ENCODE measurements around the gene P2RX3. TPM values are rescaled to one million over a fixed set of nuclear protein-coding genes. Genes with fewer than 3 reads are reported as not detected.
"Not testable (repeated sequence)": the region's sequence is repeated elsewhere in the genome, so short reads cannot be mapped to it uniquely, and the experiment has no call there.

Gene P2RX3
- polyA plus RNA-seq (ENCODE audit: insufficient read length in 3 of 3), result under 1 TPM; 0.42 to 0.76 (median 0.76) TPM

DNA sequence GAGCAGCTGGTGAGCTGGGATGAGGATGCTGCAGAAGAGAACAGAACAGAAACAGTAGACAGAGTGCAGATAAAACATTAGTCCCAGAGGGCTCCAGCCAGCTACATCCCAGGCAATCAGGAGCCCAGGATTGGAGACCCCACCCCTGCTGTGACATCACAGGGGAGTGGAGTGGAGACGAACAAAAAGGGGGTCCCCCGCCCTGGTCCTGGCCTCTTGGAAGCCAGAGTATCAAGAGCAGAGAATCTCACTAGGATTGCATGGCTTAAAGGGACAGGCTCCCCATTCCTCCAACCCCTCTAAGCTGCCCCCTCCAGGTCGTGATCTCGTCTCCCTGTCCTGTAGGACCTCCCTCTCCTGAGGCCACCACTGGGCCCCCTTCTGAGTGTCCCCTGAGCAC is at the start of gene P2RX3:
Gene P2RX3, plus strand, starts transcription at position 211 of the 400 bp plus-strand sequence. CDS start 199 bp downstream, outside the sequence.
- no peak for DNase-seq (ENCODE audit: low read depth in 3 of 3, low spot score in 2 of 3)

DNA sequence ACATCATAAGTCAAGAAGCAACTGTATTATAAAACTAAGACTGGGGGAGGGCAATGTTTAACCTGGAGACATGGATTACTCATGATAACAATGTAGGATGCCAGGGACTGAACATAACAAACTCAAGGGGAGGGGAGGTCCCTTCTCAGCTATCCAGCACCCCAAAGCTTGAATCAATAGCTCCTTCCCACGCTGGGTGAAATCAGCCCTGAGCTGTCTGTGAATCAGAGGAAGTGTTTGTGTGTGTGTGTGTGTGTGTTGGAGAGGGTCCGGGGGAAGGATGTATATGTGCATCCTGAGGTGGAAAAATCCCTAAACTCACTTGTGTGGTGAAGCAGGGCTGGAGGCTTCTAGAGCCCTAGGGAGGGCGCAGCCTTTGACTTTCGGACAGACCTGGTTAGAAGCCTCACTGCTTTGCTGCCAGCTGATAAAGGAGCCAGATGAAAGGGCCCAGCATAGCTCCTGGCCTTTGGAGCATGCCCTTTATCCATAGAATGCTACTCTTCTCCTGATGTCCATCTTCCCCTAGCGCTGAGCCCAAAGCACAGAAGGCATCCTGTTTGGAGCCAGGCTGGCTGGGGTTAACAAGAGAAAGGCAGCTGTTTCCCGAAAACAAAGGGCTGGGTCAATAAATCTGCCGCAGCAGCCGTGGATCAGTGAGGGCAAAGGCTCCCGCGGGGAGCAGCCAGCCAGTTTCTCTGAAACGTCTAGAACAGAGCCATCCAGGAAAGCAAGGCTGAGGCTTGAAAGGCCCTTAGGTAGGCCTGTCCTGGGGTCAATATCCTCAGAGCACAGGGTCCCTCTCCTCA is 49.2 kb upstream of the P2RX3 start:
- no peak for DNase-seq (ENCODE audit: low read depth in 3 of 3, low spot score in 2 of 3)

- no peak for DNase-seq (ENCODE audit: low read depth in 3 of 3, low spot score in 2 of 3)
These were observed 47.9 kb upstream of the P2RX3 start for GRCh38 chr11:57290288-57290687.

- DNase-seq (ENCODE audit: low read depth in 3 of 3, low spot score in 2 of 3), result no peak
These were observed 43.7 kb upstream of the P2RX3 start for GRCh38 chr11:57294225-57295131.

GRCh38 chr11:57296205-57296604 is 41.9 kb upstream of the P2RX3 start:
- DNase-seq (ENCODE audit: low read depth in 3 of 3, low spot score in 2 of 3), result not testable (repeated sequence)

- no peak for DNase-seq (ENCODE audit: low read depth in 3 of 3, low spot score in 2 of 3)
These were observed 40.9 kb upstream of the P2RX3 start for GRCh38 chr11:57297221-57297620.

- no peak for DNase-seq (ENCODE audit: low read depth in 3 of 3, low spot score in 2 of 3)
These were observed 38.9 kb upstream of the P2RX3 start for GRCh38 chr11:57299150-57299737.

GRCh38 chr11:57300785-57301184 is 37.4 kb upstream of the P2RX3 start:
- no peak for DNase-seq (ENCODE audit: low read depth in 3 of 3, low spot score in 2 of 3)

DNA sequence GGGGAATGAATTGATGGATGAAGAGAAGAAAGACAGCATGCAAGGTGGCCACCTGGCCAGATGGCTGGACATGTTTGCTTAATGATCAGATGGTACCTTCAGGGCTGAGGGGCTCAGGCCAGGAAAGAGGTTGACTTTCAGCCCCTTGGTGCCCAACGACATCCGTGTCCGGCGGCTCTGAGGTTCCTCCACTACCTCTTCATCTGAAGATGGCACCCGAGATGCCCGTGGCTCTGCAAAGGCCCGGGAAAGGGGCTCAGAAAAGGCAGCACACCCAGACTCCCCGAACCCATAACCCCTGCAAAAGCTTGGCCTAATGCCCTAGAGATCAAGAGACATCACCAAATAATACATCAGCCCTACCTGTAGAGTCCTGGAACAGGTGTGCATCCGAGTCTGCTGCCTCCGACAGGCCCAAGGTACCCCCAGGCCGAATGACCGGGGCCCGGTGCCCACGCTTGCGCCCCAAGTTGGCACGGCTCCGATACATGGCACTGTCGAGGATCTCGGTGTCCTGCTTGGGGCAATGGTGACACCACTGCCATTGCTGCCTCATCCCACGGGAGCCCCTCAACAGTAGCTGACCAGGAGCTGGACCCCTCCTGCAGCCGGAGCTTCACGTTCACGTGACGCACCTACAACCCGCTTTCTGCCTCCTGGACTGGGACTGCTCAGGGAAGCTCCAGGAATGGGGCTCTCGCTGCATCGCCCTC is 36.3 kb upstream of the P2RX3 start:
- DNase-seq (ENCODE audit: low read depth in 3 of 3, low spot score in 2 of 3), result no peak

GRCh38 chr11:57302489-57302888 is 35.7 kb upstream of the P2RX3 start:
- no peak for DNase-seq (ENCODE audit: low read depth in 3 of 3, low spot score in 2 of 3)

DNA sequence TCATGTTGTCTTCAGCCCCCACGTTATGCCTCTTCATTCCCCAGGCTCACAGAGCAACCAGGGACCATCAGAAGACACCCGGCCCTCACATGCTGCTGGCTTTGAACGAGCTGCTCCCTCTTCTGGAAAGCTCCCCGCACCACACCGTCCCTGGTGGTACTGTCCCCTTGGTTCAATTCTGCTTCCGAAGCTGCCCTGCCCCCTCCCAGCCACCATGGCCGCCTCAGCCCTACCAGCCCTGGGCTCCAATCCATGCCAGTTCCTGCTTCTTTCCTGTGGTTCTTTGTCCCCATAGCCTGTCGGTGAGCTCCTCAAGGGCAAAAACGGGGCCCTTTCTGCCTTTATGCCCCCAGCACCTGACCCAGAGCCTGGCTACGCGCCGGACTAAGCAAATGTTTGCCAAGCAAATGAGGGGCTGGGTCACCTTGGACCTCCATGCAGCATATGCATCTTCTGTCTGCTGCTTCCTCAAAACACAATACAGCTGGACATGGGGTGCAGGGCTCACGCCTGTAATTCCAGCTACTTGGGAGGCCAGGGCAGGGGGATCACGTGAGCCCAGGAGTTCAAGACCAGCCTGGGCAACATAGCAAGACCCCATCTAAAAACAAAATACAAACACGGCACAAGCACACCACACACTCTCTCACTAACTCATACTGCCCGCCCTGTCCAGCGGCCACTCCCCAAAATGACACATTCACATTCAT is 34.7 kb upstream of the P2RX3 start:
- no peak for DNase-seq (ENCODE audit: low read depth in 3 of 3, low spot score in 2 of 3)

- DNase-seq (ENCODE audit: low read depth in 3 of 3, low spot score in 2 of 3), result no peak
These were observed 34.1 kb upstream of the P2RX3 start for GRCh38 chr11:57303990-57304579.

DNA sequence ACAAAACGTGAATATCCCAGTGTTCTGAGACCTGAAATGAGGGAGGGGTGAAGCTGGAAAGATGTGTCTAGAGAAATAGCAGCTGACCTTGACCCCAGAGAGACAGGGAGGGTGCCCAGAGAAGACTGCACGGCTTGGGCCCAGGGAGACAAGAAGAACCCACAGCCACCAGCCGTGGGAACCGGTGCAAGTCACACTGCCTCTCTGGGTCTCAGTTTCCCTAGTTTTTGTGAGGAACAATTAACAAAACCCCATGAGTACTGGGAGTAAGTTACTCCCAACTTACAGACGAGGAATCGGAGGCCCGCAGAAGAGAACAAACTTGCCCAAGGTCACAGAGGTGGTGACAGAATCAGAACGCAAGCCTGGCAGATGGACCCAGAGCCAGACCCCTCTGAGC is 32.6 kb upstream of the P2RX3 start:
- DNase-seq (ENCODE audit: low read depth in 3 of 3, low spot score in 2 of 3), result no peak

GRCh38 chr11:57306161-57306876 is 31.8 kb upstream of the P2RX3 start:
- no peak for DNase-seq (ENCODE audit: low read depth in 3 of 3, low spot score in 2 of 3)

- no peak for DNase-seq (ENCODE audit: low read depth in 3 of 3, low spot score in 2 of 3)
These were observed 31.1 kb upstream of the P2RX3 start for GRCh38 chr11:57306940-57307565.

- no peak for DNase-seq (ENCODE audit: low read depth in 3 of 3, low spot score in 2 of 3)
These were observed 30.4 kb upstream of the P2RX3 start for GRCh38 chr11:57307666-57308270.

GRCh38 chr11:57308426-57309060 is 29.6 kb upstream of the P2RX3 start:
- DNase-seq (ENCODE audit: low read depth in 3 of 3, low spot score in 2 of 3), result no peak

Data from right renal cortex interstitium (tissue), 3 donors.